HG03280 (cell line): ENCODE measurements around the gene ZNF337.
A peak's percentile ranks its signal among the peaks of the same experiment; 100 is the strongest.
"Not testable (repeated sequence)": the region's sequence is repeated elsewhere in the genome, so short reads cannot be mapped to it uniquely, and the experiment has no call there.

Source experiments
- ATAC-seq: cut with Tn5 transposase; IDR thresholded peaks from one replicate; pipeline ENCODE4 v1.9.1; 2021; ENCODE audit warnings: mild to moderate bottlenecking, moderate library complexity; ENCODE audit not compliant: unreplicated experiment

The ZNF337 gene

GRCh38 chr20:25695532-25696370, 902 bp downstream of the ZNF337 start:
- ATAC-seq: no peak

GRCh38 chr20:25692499-25692898, 4.2 kb downstream of the ZNF337 start:
- ATAC-seq: no peak

- no peak for ATAC-seq
Observed at GRCh38 chr20:25690427-25690826, 6.2 kb downstream of the ZNF337 start.

- ATAC-seq: peak; percentile 28
Observed at GRCh38 chr20:25686081-25687067, 10.3 kb downstream of the ZNF337 start.

DNA sequence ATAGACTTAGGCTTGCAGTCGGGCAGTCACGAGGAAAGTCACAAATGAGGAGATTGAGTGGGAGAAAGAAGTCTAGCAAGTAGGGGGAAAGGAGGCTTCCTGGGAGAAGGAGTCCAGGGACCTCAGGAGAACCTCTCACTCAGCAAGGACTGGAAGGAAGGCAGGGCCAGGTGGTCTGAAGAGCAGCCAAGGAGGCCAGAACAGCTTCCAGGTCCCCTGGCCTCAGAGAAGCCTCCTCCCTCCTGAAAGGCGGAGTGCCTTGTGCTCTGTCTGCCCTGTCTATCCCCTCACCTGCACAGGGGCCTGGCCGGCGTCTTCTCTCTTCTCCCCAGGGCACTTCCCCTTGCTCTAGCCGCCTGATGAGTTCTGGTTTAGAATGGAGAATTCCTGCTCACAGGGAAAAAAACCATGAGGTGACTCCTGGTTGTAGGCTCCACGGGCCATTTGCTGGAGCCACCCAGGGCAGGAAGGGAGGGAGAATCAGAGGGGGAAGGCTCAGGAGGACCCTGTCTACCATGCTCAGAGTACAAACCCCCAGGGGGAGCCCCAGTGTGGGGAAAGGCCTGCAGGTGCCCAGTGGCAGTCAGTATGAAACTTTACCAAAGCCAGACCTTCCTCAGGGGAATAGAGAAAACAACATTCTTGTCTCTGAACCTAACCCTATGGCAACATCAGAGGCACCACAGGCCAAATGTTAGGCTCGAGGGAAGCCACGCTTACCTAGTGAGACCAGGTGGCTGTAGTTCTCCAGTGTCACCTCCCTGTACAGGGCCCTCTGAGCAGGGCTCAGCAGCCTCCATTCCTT, 11.2 kb downstream of the ZNF337 start:
- peak; percentile 68 for ATAC-seq

DNA sequence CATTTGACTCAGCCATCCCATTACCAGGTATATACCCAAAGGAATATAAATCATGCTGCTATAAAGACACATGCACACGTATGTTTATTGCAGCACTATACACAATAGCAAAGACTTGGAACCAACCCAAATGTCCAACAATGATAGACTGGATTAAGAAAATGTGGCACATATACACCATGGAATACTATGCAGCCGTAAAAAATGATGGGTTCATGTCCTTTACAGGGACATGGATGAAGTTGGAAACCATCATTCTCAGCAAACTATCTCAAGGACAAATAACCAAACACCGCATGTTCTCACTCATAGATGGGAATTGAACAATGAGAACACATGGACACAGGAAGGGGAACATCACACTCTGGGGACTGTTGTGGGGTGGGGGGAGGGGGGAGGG, 12.8 kb downstream of the ZNF337 start:
- ATAC-seq: not testable (repeated sequence)

- no peak for ATAC-seq
Observed at GRCh38 chr20:25683050-25683449, 13.6 kb downstream of the ZNF337 start.

DNA sequence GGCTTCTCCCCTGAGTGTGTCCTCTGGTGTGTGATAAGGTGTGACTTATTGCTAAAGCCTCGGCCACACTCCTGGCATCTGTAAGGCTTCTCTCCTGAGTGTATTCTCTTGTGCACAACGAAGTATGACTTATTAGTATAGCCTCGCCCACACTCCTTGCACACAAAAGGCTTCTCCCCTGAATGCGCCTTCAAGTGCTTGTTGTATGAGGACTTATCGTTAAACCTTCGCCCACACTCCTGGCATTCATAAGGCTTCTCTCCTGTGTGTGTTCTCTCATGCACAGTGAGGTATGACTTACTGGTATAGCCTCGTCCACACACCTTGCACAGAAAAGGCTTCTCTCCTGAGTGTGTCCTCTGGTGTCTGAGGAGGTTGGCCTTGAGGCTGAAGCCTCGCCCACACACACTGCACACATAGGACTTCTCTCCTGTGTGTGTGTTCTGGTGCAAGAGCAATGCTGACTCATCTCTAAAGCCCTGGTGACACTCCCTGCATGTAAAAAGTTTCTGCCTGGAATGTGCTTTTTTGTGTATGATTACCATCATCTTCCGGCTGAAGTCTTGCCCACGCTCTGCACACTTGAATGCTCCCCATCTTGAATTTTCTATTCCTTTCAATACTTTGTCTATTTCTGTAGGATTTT, 20.4 kb downstream of the ZNF337 start:
- ATAC-seq: no peak

GRCh38 chr20:25675161-25675560, 21.5 kb downstream of the ZNF337 start:
- no peak for ATAC-seq

DNA sequence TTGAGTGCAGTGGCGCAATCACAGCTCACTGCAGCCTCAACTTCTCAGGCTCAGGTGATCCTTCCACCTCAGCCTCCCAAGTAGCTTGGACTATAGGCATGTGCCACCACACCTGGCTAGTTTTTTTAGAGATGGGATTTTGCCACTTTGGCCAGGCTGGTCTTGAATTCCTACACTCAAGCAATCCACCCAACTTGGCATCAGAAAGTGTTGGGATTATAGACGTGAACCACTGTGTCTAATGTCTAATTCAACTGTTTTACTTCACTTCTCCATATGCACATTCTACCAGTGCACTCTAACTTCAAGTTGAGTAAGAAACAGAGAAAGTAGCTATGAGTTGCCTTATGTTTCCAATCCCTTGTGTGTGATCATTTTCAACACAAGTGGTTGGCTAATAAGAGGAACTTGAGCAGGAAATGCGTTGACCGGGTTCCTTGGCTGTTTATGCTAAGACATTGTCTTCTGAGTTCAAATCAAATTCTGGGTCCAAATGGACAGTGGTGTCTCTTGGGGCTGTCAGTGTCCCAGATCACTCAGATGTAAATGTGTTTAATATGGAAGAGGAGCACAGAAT, 23.9 kb downstream of the ZNF337 start:
- ATAC-seq: no peak

DNA sequence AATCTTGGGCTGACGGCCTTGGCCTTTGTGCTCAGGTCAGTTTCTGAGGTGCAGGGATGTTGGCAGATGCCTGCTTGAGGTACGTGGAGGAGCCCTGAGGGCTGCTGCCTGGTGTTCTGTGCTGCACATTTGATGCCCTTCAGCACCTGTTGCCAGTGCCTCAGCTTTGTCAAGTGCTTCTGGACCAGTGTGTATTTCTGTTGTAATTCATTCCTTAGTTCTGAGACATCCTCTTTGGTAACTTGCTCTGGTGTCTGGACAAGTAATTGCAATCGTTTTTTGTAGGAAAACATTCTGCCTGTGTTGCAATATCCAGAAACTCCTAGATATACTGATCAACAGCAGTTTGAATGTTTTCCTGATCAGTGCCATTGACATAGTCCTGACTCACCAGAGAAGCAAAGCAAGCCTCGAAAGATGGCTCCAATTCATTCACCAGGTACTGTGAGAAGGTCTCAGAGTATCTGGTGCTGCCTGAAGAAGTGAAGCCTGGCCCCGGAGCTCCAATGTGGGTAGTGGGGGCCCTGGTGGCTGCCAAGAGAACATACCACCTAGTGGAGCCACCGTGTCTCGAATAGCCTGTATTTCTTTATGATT, 26.7 kb downstream of the ZNF337 start:
- no peak for ATAC-seq

GRCh38 chr20:25668446-25668845, 28.2 kb downstream of the ZNF337 start:
- ATAC-seq: no peak

GRCh38 chr20:25659999-25660398, 36.7 kb downstream of the ZNF337 start:
- ATAC-seq: no peak

- ATAC-seq: no peak
Observed at GRCh38 chr20:25654487-25654886, 42.2 kb downstream of the ZNF337 start.

DNA sequence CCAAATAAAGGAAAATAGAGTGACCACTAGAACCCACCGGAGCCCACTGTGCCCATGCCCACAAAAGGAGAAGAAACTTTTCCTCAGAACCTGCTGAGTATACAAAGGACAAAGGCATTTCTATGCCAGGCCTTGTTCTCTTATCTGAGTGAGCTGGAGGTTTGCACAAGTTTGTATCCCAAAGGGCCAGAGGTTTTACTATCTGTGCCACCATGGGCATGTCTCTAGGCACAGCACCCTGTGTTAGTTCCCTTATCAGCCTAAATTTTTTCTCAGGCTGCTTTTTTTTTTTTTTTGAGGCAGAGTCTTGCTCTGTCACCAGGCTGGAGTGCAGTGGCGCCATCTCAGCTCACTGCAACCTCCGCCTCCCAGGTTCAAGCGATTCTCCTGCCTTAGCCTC, 43.8 kb downstream of the ZNF337 start:
- not testable (repeated sequence) for ATAC-seq

GRCh38 chr20:25644814-25645213, 51.8 kb downstream of the ZNF337 start:
- ATAC-seq: no peak

DNA sequence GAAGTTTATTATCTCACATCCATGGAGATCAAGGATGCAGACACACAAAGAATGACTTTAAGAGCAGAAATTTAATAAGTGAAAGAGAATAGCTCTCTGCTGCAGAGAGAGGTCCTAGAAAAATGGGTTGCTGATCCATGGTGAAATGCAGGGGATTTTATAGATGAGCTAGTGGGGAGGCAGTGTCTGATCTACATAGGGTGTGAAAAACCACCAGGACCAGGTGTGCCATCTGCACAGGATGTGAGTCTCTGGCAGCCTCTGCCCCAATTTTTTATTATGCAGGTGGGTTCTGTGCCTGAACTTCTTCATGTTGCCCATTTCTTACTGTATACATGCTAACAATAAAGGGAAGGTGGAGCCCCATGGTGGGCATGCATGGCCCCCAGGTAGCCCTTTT, 52.9 kb downstream of the ZNF337 start:
- no peak for ATAC-seq

- ATAC-seq: no peak
Observed at GRCh38 chr20:25637247-25637646, 59.4 kb downstream of the ZNF337 start.

DNA sequence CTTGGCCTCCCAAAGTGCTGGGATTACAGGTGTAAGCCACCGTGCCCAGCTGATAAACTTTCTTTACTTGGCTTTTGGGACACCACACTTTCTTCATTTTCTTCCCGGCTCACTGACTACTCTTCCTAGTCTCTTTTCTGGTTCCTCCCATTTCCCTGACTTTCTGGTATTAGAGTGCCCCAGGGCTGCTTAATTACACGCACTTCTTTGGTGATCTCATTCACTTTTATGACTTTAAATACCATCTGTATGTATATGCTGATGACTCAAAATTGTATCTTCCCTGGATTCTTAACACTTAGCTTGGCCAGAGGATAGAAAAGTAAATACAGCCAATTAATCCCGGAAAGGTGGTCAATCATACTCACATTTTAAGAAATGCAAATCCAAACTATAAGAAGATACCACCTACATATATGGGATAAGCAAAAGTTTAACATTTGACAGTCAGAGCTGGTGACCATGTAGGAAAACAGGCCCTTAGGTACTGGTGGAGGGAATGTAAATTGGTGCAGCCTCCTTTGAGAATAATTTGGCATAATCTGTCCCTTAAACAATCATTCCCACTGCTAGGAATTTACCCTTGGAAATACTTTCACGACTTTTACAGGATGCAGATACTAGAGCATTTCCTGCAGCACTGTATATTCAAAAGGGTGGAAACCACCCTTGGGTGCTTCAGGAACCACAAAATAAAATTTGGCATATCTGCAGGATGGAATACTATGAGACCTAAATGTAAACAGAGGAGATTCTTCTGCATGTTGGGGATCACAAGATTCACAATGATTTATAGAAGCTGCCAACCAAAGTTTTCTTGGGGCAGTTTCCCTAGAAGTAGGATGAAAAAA, 63.5 kb downstream of the ZNF337 start:
- no peak for ATAC-seq
